ENCODE results near the gene CCDC33.

Gene CCDC33

GRCh38 chr15:74384566-74384880 is 148.4 kb downstream of the CCDC33 start:
- TF ChIP-seq, protein P1, sequence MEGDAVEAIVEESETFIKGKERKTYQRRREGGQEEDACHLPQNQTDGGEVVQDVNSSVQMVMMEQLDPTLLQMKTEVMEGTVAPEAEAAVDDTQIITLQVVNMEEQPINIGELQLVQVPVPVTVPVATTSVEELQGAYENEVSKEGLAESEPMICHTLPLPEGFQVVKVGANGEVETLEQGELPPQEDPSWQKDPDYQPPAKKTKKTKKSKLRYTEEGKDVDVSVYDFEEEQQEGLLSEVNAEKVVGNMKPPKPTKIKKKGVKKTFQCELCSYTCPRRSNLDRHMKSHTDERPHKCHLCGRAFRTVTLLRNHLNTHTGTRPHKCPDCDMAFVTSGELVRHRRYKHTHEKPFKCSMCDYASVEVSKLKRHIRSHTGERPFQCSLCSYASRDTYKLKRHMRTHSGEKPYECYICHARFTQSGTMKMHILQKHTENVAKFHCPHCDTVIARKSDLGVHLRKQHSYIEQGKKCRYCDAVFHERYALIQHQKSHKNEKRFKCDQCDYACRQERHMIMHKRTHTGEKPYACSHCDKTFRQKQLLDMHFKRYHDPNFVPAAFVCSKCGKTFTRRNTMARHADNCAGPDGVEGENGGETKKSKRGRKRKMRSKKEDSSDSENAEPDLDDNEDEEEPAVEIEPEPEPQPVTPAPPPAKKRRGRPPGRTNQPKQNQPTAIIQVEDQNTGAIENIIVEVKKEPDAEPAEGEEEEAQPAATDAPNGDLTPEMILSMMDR (IDR thresholded peaks at IDR 0.05), result no peak

GRCh38 chr15:74384881-74385643 is 148.9 kb downstream of the CCDC33 start:
- TF ChIP-seq, protein P1 (IDR thresholded peaks at IDR 0.05), result no peak

DNA sequence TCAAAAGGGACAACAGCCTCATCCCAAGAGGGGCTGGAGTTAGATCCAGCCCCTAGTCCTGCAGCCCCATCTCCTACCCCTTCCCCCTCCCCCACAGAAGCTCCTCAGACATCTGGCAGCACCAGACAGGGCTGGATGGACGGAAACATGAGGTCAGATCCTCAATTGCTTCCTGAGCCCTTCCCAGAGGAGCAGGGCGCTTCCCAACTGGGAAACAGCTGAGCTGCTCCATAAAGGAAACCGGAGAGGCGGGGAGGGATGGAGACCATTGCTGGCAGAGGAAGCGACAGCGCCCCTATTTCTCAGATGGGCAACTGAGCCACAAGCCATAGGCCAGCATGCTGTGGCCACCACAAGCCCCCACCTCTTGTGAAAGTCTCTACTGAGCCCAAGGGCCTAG is 149.6 kb downstream of the CCDC33 start:
- TF ChIP-seq, protein P1 (IDR thresholded peaks at IDR 0.05), result no peak

Data from LNCAP (cell line).